WERI-Rb-1 (cell line): ENCODE results near the gene ENO1.

Source experiments
- DNase-seq: peaks from one replicate; pipeline ENCODE4 v3.0.0-alpha.2; 2020
- H3K27ac ChIP-seq: fragments of 250-450 bp; sonication (Bioruptor Pico); 2 replicates; pipeline ENCODE4 v1.5.1; 2020; ENCODE audit warnings: mild to moderate bottlenecking, moderate library complexity
- H3K27me3 ChIP-seq: fragments of 250-450 bp; sonication (Bioruptor Pico); 2 replicates; pipeline ENCODE4 v1.5.1; 2021; ENCODE audit warnings: mild to moderate bottlenecking, low read depth, moderate library complexity; ENCODE audit not compliant: insufficient read depth, severe bottlenecking
- H3K36me3 ChIP-seq: fragments of 250-450 bp; sonication (Bioruptor Pico); 2 replicates; pipeline ENCODE4 v1.5.1; 2020; ENCODE audit warnings: mild to moderate bottlenecking, moderate library complexity
- H3K4me3 ChIP-seq: 2 replicates; pipeline ENCODE4 v1.5.1; 2011; ENCODE audit warnings: low read depth, mild to moderate bottlenecking, control low read depth, low read length
- H3K9me3 ChIP-seq: fragments of 250-450 bp; sonication (Bioruptor Pico); 2 replicates; pipeline ENCODE4 v1.5.1; 2021; ENCODE audit warnings: mild to moderate bottlenecking, moderate library complexity; ENCODE audit not compliant: severe bottlenecking
- CTCF ChIP-seq: IDR thresholded peaks from 2 replicates; pipeline ENCODE4 v1.5.1; 2011; ENCODE audit warnings: low read depth, mild to moderate bottlenecking, control low read depth, inconsistent platforms, low read length

The ENO1 gene

GRCh38 chr1:8915446-8915845 is 37.0 kb upstream of the ENO1 start:
- no peak overlapping the region for H3K4me3 ChIP-seq
- DNase-seq, result no peak
- no peak overlapping the region for H3K27ac ChIP-seq
- no peaks in the 10 kb centered on the region for H3K27me3 ChIP-seq
- peaks cover 10% of the 10 kb centered on the region for H3K9me3 ChIP-seq
- H3K36me3 ChIP-seq, result no peaks in the 10 kb centered on the region
- no peak for TF ChIP-seq CTCF

- Histone ChIP-seq H3K27me3 (no peaks in the 10 kb centered on the region), H3K27ac (no peak overlapping the region), H3K36me3 (no peaks in the 10 kb centered on the region), H3K4me3 (no peak overlapping the region), H3K9me3 (peaks cover 10% of the 10 kb centered on the region)
- no peak for DNase-seq
- TF ChIP-seq CTCF, result no peak
Observed at GRCh38 chr1:8914466-8914865, 36.0 kb upstream of the ENO1 start.

- H3K27me3 ChIP-seq, result no peaks in the 10 kb centered on the region
- no peak overlapping the region for H3K27ac ChIP-seq
- DNase-seq, result no peak
- no peaks in the 10 kb centered on the region for H3K36me3 ChIP-seq
- no peak for TF ChIP-seq CTCF
- no peak overlapping the region for H3K4me3 ChIP-seq
- peaks cover 10% of the 10 kb centered on the region for H3K9me3 ChIP-seq
Observed at GRCh38 chr1:8913457-8913856, 35.0 kb upstream of the ENO1 start.

- TF ChIP-seq CTCF, result no peak
- H3K27ac ChIP-seq, result no peak overlapping the region
- no peak for DNase-seq
Observed at GRCh38 chr1:8911416-8912309, 33.2 kb upstream of the ENO1 start.

GRCh38 chr1:8910914-8911313 is 32.4 kb upstream of the ENO1 start:
- no peak for TF ChIP-seq CTCF
- H3K27me3 ChIP-seq, result no peaks in the 10 kb centered on the region
- peaks cover 10% of the 10 kb centered on the region for H3K9me3 ChIP-seq
- no peak for DNase-seq
- no peak overlapping the region for H3K4me3 ChIP-seq
- H3K27ac ChIP-seq, result no peak overlapping the region
- H3K36me3 ChIP-seq, result no peaks in the 10 kb centered on the region

More at GRCh38 chr1:8911416-8912309, 33.2 kb upstream of the ENO1 start:
- H3K4me3 ChIP-seq, result no peak overlapping the region
- H3K36me3 ChIP-seq, result no peaks in the 10 kb centered on the region
- no peaks in the 10 kb centered on the region for H3K27me3 ChIP-seq
- peaks cover 10% of the 10 kb centered on the region for H3K9me3 ChIP-seq

GRCh38 chr1:8910331-8910730 is 31.8 kb upstream of the ENO1 start:
- peaks cover 10% of the 10 kb centered on the region for H3K9me3 ChIP-seq
- no peaks in the 10 kb centered on the region for H3K36me3 ChIP-seq
- no peak overlapping the region for H3K4me3 ChIP-seq
- DNase-seq, result no peak
- H3K27me3 ChIP-seq, result no peaks in the 10 kb centered on the region
- no peak for TF ChIP-seq CTCF
- no peak overlapping the region for H3K27ac ChIP-seq
